ENCODE measurements around the gene HTR7. TPM values are rescaled to one million over a fixed set of nuclear protein-coding genes. Genes with fewer than 3 reads are reported as not detected.

The HTR7 gene
- total and polyA plus RNA-seq, 2 experiments from 2014 or later = 0.23 to 1.8 TPM

GRCh38 chr10:90865401-90865800 lies 7.6 kb upstream of the HTR7 start:
- H3K36me3 ChIP-seq (replicated peaks; ENCODE audit: insufficient read depth, low read depth) = no peaks in the 10 kb centered on the region
- peak; percentile 21 for DNase-seq (ENCODE audit: low spot score)
- no peaks in the 10 kb centered on the region for H3K9me3 ChIP-seq (ENCODE audit: low read depth)
- WGBS (ENCODE audit: low lambda C conversion rate, missing lambda C conversion rate) = 52% methylated on average over 3 of the region's 3 CpGs
- no peaks in the 10 kb centered on the region for H3K79me2 ChIP-seq
- no peaks in the 10 kb centered on the region for H3K4me1 ChIP-seq (ENCODE audit: insufficient read depth)
- no peak overlapping the region for H2AFZ ChIP-seq
- H3K4me2 ChIP-seq = no peak overlapping the region
- no peaks in the 10 kb centered on the region for H3K9me2 ChIP-seq (replicated peaks; ENCODE audit: insufficient read depth)
- TF ChIP-seq EZH2 (IDR thresholded peaks at IDR 0.05; ENCODE audit: borderline replicate concordance) (no peak), CTCF (IDR thresholded peaks at IDR 0.05; ENCODE audit: poor library complexity) (peak; percentile 45)
- no peak overlapping the region for H3K27ac ChIP-seq
- H3K4me3 ChIP-seq = no peak overlapping the region
- H3K27me3 ChIP-seq = peaks cover 19% of the 10 kb centered on the region
- H4K20me1 ChIP-seq (ENCODE audit: insufficient read depth, poor library complexity, severe bottlenecking) = no peaks in the 10 kb centered on the region

GRCh38 chr10:90862908-90863514 lies 5.2 kb upstream of the HTR7 start:
- Histone ChIP-seq H3K4me3 (no peak overlapping the region), H3K27me3 (peaks cover 40% of the 10 kb centered on the region), H3K79me2 (no peaks in the 10 kb centered on the region), H3K9me2 (replicated peaks; ENCODE audit: insufficient read depth) (no peaks in the 10 kb centered on the region), H3K27ac (no peak overlapping the region), H3K4me2 (no peak overlapping the region), H3K36me3 (replicated peaks; ENCODE audit: insufficient read depth, low read depth) (no peaks in the 10 kb centered on the region), H2AFZ (no peak overlapping the region), H4K20me1 (ENCODE audit: insufficient read depth, poor library complexity, severe bottlenecking) (no peaks in the 10 kb centered on the region), H3K4me1 (ENCODE audit: insufficient read depth) (no peaks in the 10 kb centered on the region), H3K9me3 (ENCODE audit: low read depth) (no peaks in the 10 kb centered on the region)
- TF ChIP-seq EZH2phosphoT487 (IDR thresholded peaks at IDR 0.05; ENCODE audit: low read depth, severe bottlenecking, unreplicated experiment) (no peak), CTCF (IDR thresholded peaks at IDR 0.05; ENCODE audit: poor library complexity) (peak; percentile 83), EZH2 (IDR thresholded peaks at IDR 0.05; ENCODE audit: borderline replicate concordance) (no peak)
- WGBS (ENCODE audit: low lambda C conversion rate, missing lambda C conversion rate) = 52% methylated on average over 2 of the region's 2 CpGs
- peak; percentile 45 for DNase-seq (ENCODE audit: low spot score)

GRCh38 chr10:90860790-90861189 lies 3.0 kb upstream of the HTR7 start:
- H3K27me3 ChIP-seq = peaks cover 57% of the 10 kb centered on the region
- H3K4me3 ChIP-seq = no peak overlapping the region
- no peak overlapping the region for H3K4me2 ChIP-seq
- H3K27ac ChIP-seq = no peak overlapping the region
- H3K9me2 ChIP-seq (replicated peaks; ENCODE audit: insufficient read depth) = no peaks in the 10 kb centered on the region
- no peak for TF ChIP-seq CTCF (IDR thresholded peaks at IDR 0.05; ENCODE audit: poor library complexity)
- TF ChIP-seq EZH2phosphoT487 (IDR thresholded peaks at IDR 0.05; ENCODE audit: low read depth, severe bottlenecking, unreplicated experiment) = no peak
- no peak for TF ChIP-seq EZH2 (IDR thresholded peaks at IDR 0.05; ENCODE audit: borderline replicate concordance)
- H3K4me1 ChIP-seq (ENCODE audit: insufficient read depth) = peaks cover 7% of the 10 kb centered on the region
- H3K36me3 ChIP-seq (replicated peaks; ENCODE audit: insufficient read depth, low read depth) = no peaks in the 10 kb centered on the region
- no peak overlapping the region for H2AFZ ChIP-seq
- H4K20me1 ChIP-seq (ENCODE audit: insufficient read depth, poor library complexity, severe bottlenecking) = no peaks in the 10 kb centered on the region
- H3K9me3 ChIP-seq (ENCODE audit: low read depth) = no peaks in the 10 kb centered on the region
- DNase-seq (ENCODE audit: low spot score) = no peak
- no peaks in the 10 kb centered on the region for H3K79me2 ChIP-seq
- WGBS (ENCODE audit: low lambda C conversion rate, missing lambda C conversion rate) = 95% methylated on average over 1 of the region's 1 CpG

All from hepatocyte (in vitro differentiated cells).